Chondrocyte (in vitro differentiated cells): ENCODE results near the gene GUCA2B. TPM values are rescaled to one million over a fixed set of nuclear protein-coding genes. Genes with fewer than 3 reads are reported as not detected.
A peak's percentile ranks its signal among the peaks of the same experiment; 100 is the strongest.

Source experiments
- DNase-seq: peaks from one replicate; pipeline ENCODE4 v3.0.0; 2021; ENCODE audit warnings: mixed read lengths, low spot score
- H3K27ac Mint-ChIP-seq: one replicate; pipeline ENCODE4 v1.8.0; 2021; ENCODE audit warnings: mild to moderate bottlenecking, moderate library complexity, mixed read lengths; ENCODE audit not compliant: unreplicated experiment
- H3K27me3 Mint-ChIP-seq: 2 replicates; pipeline ENCODE4 v1.8.0; 2021; ENCODE audit warnings: low read depth, mixed read lengths
- H3K36me3 Mint-ChIP-seq: 2 replicates; pipeline ENCODE4 v1.8.0; 2021; ENCODE audit warnings: low read depth, mixed read lengths
- H3K4me1 Mint-ChIP-seq: 2 replicates; pipeline ENCODE4 v1.8.0; 2021; ENCODE audit warnings: low read depth, mild to moderate bottlenecking, mixed read lengths
- H3K4me3 Mint-ChIP-seq: one replicate; pipeline ENCODE4 v1.8.0; 2021; ENCODE audit warnings: mild to moderate bottlenecking, moderate library complexity, mixed read lengths; ENCODE audit not compliant: unreplicated experiment
- H3K9me3 Mint-ChIP-seq: 2 replicates; pipeline ENCODE4 v1.8.0; 2021; ENCODE audit warnings: low read depth, mixed read lengths
- total RNA-seq: library from RNA; stranded (reverse); gene quantifications from 3 replicates; pipeline ENCODE4 v1.2.1, GENCODE V29; 2021
- TF ChIP-seq, protein P1 (sequence below): fragments of 200-600 bp; sonication (generic); IDR thresholded peaks from 2 replicates; pipeline ENCODE4 v1.5.0; 2021; ENCODE audit warnings: antibody characterized with exemption, mild to moderate bottlenecking, moderate library complexity

Gene GUCA2B
- total RNA-seq, 1 donor from 2014 or later = not detected

GRCh38 chr1:42145389-42145716 lies 7.9 kb upstream of the GUCA2B start:
- Mint-ChIP-seq H3K27ac (no peak overlapping the region), H3K36me3 (no peaks in the 10 kb centered on the region), H3K27me3 (peaks cover 43% of the 10 kb centered on the region), H3K4me3 (no peak overlapping the region), H3K4me1 (no peaks in the 10 kb centered on the region), H3K9me3 (no peaks in the 10 kb centered on the region)
- TF ChIP-seq, protein P1, sequence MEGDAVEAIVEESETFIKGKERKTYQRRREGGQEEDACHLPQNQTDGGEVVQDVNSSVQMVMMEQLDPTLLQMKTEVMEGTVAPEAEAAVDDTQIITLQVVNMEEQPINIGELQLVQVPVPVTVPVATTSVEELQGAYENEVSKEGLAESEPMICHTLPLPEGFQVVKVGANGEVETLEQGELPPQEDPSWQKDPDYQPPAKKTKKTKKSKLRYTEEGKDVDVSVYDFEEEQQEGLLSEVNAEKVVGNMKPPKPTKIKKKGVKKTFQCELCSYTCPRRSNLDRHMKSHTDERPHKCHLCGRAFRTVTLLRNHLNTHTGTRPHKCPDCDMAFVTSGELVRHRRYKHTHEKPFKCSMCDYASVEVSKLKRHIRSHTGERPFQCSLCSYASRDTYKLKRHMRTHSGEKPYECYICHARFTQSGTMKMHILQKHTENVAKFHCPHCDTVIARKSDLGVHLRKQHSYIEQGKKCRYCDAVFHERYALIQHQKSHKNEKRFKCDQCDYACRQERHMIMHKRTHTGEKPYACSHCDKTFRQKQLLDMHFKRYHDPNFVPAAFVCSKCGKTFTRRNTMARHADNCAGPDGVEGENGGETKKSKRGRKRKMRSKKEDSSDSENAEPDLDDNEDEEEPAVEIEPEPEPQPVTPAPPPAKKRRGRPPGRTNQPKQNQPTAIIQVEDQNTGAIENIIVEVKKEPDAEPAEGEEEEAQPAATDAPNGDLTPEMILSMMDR = no peak
- DNase-seq = no peak

DNA sequence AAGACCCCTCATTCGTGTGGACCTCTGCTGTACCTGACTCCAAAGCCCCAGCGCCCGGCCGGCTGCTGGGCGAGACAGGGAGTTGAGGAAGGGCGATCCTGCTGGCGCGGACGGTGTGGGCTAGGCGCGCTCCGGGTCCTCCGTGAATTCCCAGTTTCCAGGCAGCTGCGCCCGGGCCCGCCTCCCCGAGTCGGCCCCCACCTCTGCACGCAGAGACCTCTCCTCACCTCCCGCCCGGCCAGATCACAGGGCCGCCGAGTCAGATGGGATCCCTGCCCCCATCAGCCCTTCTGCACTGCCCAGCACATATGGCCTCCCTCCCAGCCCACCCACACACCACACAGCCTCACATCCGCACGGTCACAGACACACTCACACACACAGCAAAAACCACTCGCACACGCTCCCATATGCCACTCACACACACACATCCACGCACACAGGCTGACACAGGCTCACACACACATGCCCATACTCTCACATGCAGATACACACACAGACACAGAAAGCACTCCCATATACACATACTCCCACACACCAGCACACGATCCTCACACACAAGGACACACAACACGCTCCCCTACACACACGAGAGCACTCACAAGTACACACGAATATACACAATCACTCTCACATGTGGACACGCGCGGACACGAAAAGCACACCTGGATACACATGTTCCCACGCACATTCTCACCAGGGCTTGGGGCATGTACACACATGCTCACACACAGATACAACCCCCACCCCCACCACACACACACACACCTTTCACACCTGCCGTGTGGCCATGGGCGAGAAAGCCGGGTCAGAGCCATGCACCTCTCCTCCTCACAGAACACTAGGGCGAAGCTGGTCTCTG lies 7.2 kb upstream of the GUCA2B start:
- H3K27me3 Mint-ChIP-seq = peaks cover 43% of the 10 kb centered on the region
- no peak overlapping the region for H3K4me3 Mint-ChIP-seq
- no peaks in the 10 kb centered on the region for H3K9me3 Mint-ChIP-seq
- no peak overlapping the region for H3K27ac Mint-ChIP-seq
- TF ChIP-seq, protein P1 = no peak
- H3K36me3 Mint-ChIP-seq = no peaks in the 10 kb centered on the region
- DNase-seq = no peak
- no peaks in the 10 kb centered on the region for H3K4me1 Mint-ChIP-seq

DNA sequence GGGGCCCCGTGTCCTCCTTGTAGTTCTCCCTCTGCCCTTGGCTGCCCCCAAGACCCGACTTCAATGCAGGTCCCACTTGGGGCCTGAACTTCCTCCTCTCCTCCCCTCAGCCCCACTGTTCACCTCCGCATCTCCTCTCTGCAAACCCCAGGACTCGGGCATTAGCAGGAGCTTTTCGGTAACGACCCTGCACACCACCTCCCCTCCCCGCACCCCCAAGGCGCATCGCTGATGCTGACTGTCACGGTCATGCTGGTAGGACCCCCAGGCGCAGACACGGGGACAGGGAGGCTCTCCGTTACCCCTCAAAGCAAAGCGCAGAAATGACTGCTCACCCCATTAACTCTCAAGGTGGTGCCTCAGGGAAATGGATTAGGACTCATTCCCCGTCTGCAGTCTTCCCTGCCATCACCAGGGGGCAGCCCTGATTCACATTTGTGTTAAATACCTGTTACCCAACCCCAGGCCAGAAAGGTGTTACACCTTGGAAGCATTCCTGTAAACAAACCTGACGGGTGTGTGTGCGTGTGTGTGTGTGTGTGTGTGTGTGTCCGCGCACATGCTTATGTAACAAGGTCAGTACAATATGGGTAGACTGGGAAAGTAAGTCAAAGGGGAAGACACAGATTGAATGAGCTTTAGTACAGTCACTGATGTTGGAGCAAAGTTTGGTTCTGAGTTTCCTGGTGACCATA lies 6.4 kb upstream of the GUCA2B start:
- Mint-ChIP-seq H3K4me3 (no peak overlapping the region), H3K27ac (no peak overlapping the region), H3K36me3 (no peaks in the 10 kb centered on the region), H3K27me3 (peaks cover 43% of the 10 kb centered on the region), H3K9me3 (no peaks in the 10 kb centered on the region), H3K4me1 (no peaks in the 10 kb centered on the region)
- DNase-seq = no peak
- TF ChIP-seq, protein P1 = peak; percentile 88

DNA sequence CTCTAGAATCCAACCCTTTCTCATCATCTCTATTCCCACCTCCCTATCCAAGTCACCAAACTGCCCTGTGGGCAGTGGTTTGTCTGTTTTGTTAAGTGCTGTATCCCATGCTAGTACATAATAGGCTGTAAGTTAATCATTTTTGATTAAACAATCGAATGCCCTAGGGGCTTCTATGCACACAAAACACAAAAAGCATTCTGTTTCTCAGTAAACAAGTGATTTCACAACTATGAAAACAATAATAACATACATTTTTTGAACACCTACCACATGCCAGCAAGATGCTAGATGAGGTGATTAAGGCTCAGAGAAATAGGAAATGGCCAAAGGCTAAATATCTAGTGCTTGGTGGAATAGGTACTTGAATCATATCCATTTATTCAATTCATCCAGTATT lies 5.0 kb upstream of the GUCA2B start:
- Mint-ChIP-seq H3K4me3 (no peak overlapping the region), H3K9me3 (no peaks in the 10 kb centered on the region), H3K4me1 (no peaks in the 10 kb centered on the region), H3K36me3 (no peaks in the 10 kb centered on the region), H3K27ac (no peak overlapping the region), H3K27me3 (peaks cover 47% of the 10 kb centered on the region)
- TF ChIP-seq, protein P1 = no peak
- DNase-seq = no peak

- Mint-ChIP-seq H3K9me3 (no peaks in the 10 kb centered on the region), H3K4me3 (no peak overlapping the region), H3K4me1 (no peaks in the 10 kb centered on the region), H3K27ac (no peak overlapping the region), H3K36me3 (no peaks in the 10 kb centered on the region), H3K27me3 (peaks cover 34% of the 10 kb centered on the region)
- DNase-seq = no peak
- TF ChIP-seq, protein P1 = no peak
These were observed 2.6 kb upstream of the GUCA2B start for GRCh38 chr1:42150651-42151050.
